Measurements from ENCODE around the gene USP25. TPM values are rescaled to one million over a fixed set of nuclear protein-coding genes. Genes with fewer than 3 reads are reported as not detected.

USP25 gene
- total and polyA plus RNA-seq, 2 of the 8 experiments (the other 6 are each of a cell fraction or from before 2014, with no cell fraction given): 11.2 to 48.1 TPM

GRCh38 chr21:15809065-15809464 lies 79.3 kb downstream of the USP25 start (continued):
- no peak for TF ChIP-seq RAD21 (IDR thresholded peaks at IDR 0.05 in 1 of 2, conservative IDR thresholded peaks at IDR 0.05 in 1 of 2; ENCODE audit: low read depth in 2 of 2, low read length in 2 of 2)

All from H1 (cell line).